Vagina (tissue), 2 donors: ENCODE measurements around the gene HIBCH.

Experiments
- CTCF ChIP-seq, 3 experiments: fragments of 450-650 bp in 2 of 3; fragments of 200-600 bp in 1 of 3; sonication (generic) in 1 of 3; IDR thresholded peaks; one replicate each; pipeline ENCODE4 v1.5.1; 2017 to 2019; ENCODE audit warnings: antibody characterized with exemption in 3 of 3, mild to moderate bottlenecking in 2 of 3, moderate library complexity in 2 of 3
- POLR2AphosphoS5 ChIP-seq, 2 donors: sonication (generic); formaldehyde crosslinking; IDR thresholded peaks; one replicate each; pipeline ENCODE4 v1.9.0; 2017; ENCODE audit warnings: antibody characterized with exemption in 2 of 2, mild to moderate bottlenecking in 2 of 2, low read depth in 1 of 2; ENCODE audit not compliant: insufficient read depth in 1 of 2

DNA sequence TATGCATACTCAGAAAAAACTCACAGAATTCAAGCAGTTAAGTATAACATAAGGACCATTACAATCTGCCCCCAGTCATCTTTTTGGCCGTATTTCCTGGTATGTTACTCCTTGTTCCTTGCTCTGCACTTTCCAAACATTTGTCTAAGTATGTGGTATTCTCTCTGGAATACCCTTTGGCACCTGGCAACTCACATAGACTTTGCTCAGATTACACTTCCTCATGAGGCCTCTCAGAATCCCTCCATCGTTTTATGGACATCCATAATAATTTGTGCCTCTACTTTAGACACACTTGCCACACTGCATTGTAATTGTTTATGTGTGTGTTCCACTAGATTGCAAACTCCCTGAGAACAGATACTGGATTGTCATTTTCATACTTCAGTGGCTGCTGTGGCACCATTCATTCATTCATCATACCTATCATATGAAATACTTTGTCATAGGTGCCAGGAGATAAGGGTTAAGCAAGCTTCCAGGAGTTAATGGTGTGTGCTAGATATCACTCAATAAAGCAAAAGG lies 84.0 kb downstream of the HIBCH start:
- TF ChIP-seq CTCF (IDR thresholded peaks at IDR 0.05), result no peak
- no peak for TF ChIP-seq POLR2AphosphoS5 (IDR thresholded peaks at IDR 0.05; ENCODE audit: insufficient read depth in 1 of 2, low read depth in 1 of 2)
